Activated naive CD4-positive, alpha-beta T cell treated with anti-CD3 and anti-CD28 coated beads, Interleukin-2, amount 50 U/mL, for 24 hours (primary cell): ENCODE data around the gene KDM2A.
"Not testable (repeated sequence)": the region's sequence is repeated elsewhere in the genome, so short reads cannot be mapped to it uniquely, and the experiment has no call there.

Source experiments
- H3K27ac Mint-ChIP-seq: one replicate; pipeline ENCODE4 v1.8.0; 2021; ENCODE audit warnings: mild to moderate bottlenecking, mixed read lengths
- H3K27me3 Mint-ChIP-seq: one replicate; pipeline ENCODE4 v1.8.0; 2021; ENCODE audit warnings: mixed read lengths
- H3K36me3 Mint-ChIP-seq: one replicate; pipeline ENCODE4 v1.8.0; 2021; ENCODE audit warnings: mixed read lengths
- H3K4me1 Mint-ChIP-seq: one replicate; pipeline ENCODE4 v1.8.0; 2021; ENCODE audit warnings: mixed read lengths
- H3K4me3 Mint-ChIP-seq: one replicate; pipeline ENCODE4 v1.8.0; 2021; ENCODE audit warnings: mild to moderate bottlenecking, mixed read lengths
- H3K9me3 Mint-ChIP-seq: one replicate; pipeline ENCODE4 v1.8.0; 2021; ENCODE audit warnings: mixed read lengths

KDM2A gene

GRCh38 chr11:67253872-67254624 is 135.0 kb downstream of the KDM2A start:
- Mint-ChIP-seq H3K27ac (peak overlapping the region; percentile 81), H3K4me3 (no peak overlapping the region), H3K4me1 (peaks cover 52% of the 10 kb centered on the region), H3K27me3 (no peaks in the 10 kb centered on the region), H3K9me3 (no peaks in the 10 kb centered on the region), H3K36me3 (peaks cover 22% of the 10 kb centered on the region)

GRCh38 chr11:67254798-67255197 is 135.7 kb downstream of the KDM2A start:
- Mint-ChIP-seq H3K27ac (peak overlapping the region; percentile 51), H3K36me3 (peaks cover 16% of the 10 kb centered on the region), H3K4me3 (no peak overlapping the region), H3K9me3 (no peaks in the 10 kb centered on the region), H3K4me1 (peaks cover 45% of the 10 kb centered on the region), H3K27me3 (no peaks in the 10 kb centered on the region)

GRCh38 chr11:67255353-67255752 is 136.3 kb downstream of the KDM2A start:
- no peaks in the 10 kb centered on the region for H3K9me3 Mint-ChIP-seq
- peaks cover 44% of the 10 kb centered on the region for H3K4me1 Mint-ChIP-seq
- no peaks in the 10 kb centered on the region for H3K27me3 Mint-ChIP-seq
- H3K4me3 Mint-ChIP-seq = no peak overlapping the region
- H3K27ac Mint-ChIP-seq = peak overlapping the region; percentile 55
- H3K36me3 Mint-ChIP-seq = peaks cover 16% of the 10 kb centered on the region

- peaks cover 45% of the 10 kb centered on the region for H3K4me1 Mint-ChIP-seq
- no peak overlapping the region for H3K4me3 Mint-ChIP-seq
- no peaks in the 10 kb centered on the region for H3K9me3 Mint-ChIP-seq
- H3K27me3 Mint-ChIP-seq = no peaks in the 10 kb centered on the region
- peak overlapping the region; percentile 55 for H3K27ac Mint-ChIP-seq
- H3K36me3 Mint-ChIP-seq = peaks cover 16% of the 10 kb centered on the region
Measured at GRCh38 chr11:67255864-67256263, 136.8 kb downstream of the KDM2A start.

GRCh38 chr11:67256477-67257135 is 137.5 kb downstream of the KDM2A start:
- Mint-ChIP-seq H3K36me3 (peaks cover 16% of the 10 kb centered on the region), H3K27ac (peak overlapping the region; percentile 65), H3K4me3 (no peak overlapping the region), H3K9me3 (no peaks in the 10 kb centered on the region), H3K27me3 (no peaks in the 10 kb centered on the region), H3K4me1 (peaks cover 40% of the 10 kb centered on the region)

- peaks cover 4% of the 10 kb centered on the region for H3K36me3 Mint-ChIP-seq
- H3K9me3 Mint-ChIP-seq = no peaks in the 10 kb centered on the region
- peaks cover 38% of the 10 kb centered on the region for H3K4me1 Mint-ChIP-seq
- H3K4me3 Mint-ChIP-seq = no peak overlapping the region
- no peaks in the 10 kb centered on the region for H3K27me3 Mint-ChIP-seq
- no peak overlapping the region for H3K27ac Mint-ChIP-seq
Measured at GRCh38 chr11:67260406-67260805, 141.3 kb downstream of the KDM2A start.

- H3K4me3 Mint-ChIP-seq = peak overlapping the region; percentile 76
- not testable (repeated sequence) for H3K9me3 Mint-ChIP-seq, H3K27me3 Mint-ChIP-seq, H3K36me3 Mint-ChIP-seq
- H3K4me1 Mint-ChIP-seq = peaks cover 41% of the 10 kb centered on the region
- peak overlapping the region; percentile 17 for H3K27ac Mint-ChIP-seq
Measured at GRCh38 chr11:67260885-67261639, 142.0 kb downstream of the KDM2A start.

- no peaks in the 10 kb centered on the region for H3K9me3 Mint-ChIP-seq
- H3K36me3 Mint-ChIP-seq = no peaks in the 10 kb centered on the region
- peak overlapping the region; percentile 75 for H3K4me3 Mint-ChIP-seq
- no peak overlapping the region for H3K27ac Mint-ChIP-seq
- H3K27me3 Mint-ChIP-seq = no peaks in the 10 kb centered on the region
- H3K4me1 Mint-ChIP-seq = peaks cover 41% of the 10 kb centered on the region
Measured at GRCh38 chr11:67261640-67261945, 142.5 kb downstream of the KDM2A start.

GRCh38 chr11:67261946-67262681 is 143.1 kb downstream of the KDM2A start:
- no peak overlapping the region for H3K27ac Mint-ChIP-seq
- peaks cover 41% of the 10 kb centered on the region for H3K4me1 Mint-ChIP-seq
- no peaks in the 10 kb centered on the region for H3K36me3 Mint-ChIP-seq
- peak overlapping the region; percentile 79 for H3K4me3 Mint-ChIP-seq
- no peaks in the 10 kb centered on the region for H3K9me3 Mint-ChIP-seq
- H3K27me3 Mint-ChIP-seq = no peaks in the 10 kb centered on the region

GRCh38 chr11:67262731-67263675 is 143.9 kb downstream of the KDM2A start:
- Mint-ChIP-seq H3K4me3 (peak overlapping the region; percentile 79), H3K27ac (peak overlapping the region; percentile 66), H3K27me3 (no peaks in the 10 kb centered on the region), H3K36me3 (no peaks in the 10 kb centered on the region), H3K4me1 (peaks cover 47% of the 10 kb centered on the region), H3K9me3 (no peaks in the 10 kb centered on the region)

- no peak overlapping the region for H3K4me3 Mint-ChIP-seq
- H3K4me1 Mint-ChIP-seq = peaks cover 57% of the 10 kb centered on the region
- H3K9me3 Mint-ChIP-seq = no peaks in the 10 kb centered on the region
- H3K36me3 Mint-ChIP-seq = no peaks in the 10 kb centered on the region
- no peaks in the 10 kb centered on the region for H3K27me3 Mint-ChIP-seq
- peak overlapping the region; percentile 80 for H3K27ac Mint-ChIP-seq
Measured at GRCh38 chr11:67264260-67264659, 145.2 kb downstream of the KDM2A start.

- Mint-ChIP-seq H3K4me3 (peak overlapping the region; percentile 83), H3K9me3 (no peaks in the 10 kb centered on the region), H3K27ac (peak overlapping the region; percentile 80), H3K4me1 (peaks cover 65% of the 10 kb centered on the region), H3K27me3 (no peaks in the 10 kb centered on the region), H3K36me3 (no peaks in the 10 kb centered on the region)
Measured at GRCh38 chr11:67264877-67265632, 146.0 kb downstream of the KDM2A start.

- no peaks in the 10 kb centered on the region for H3K27me3 Mint-ChIP-seq
- H3K4me1 Mint-ChIP-seq = peaks cover 69% of the 10 kb centered on the region
- no peaks in the 10 kb centered on the region for H3K36me3 Mint-ChIP-seq
- H3K27ac Mint-ChIP-seq = peak overlapping the region; percentile 84
- no peaks in the 10 kb centered on the region for H3K9me3 Mint-ChIP-seq
- peak overlapping the region; percentile 83 for H3K4me3 Mint-ChIP-seq
Measured at GRCh38 chr11:67265633-67266448, 146.8 kb downstream of the KDM2A start.
